Tongue (tissue), 2 donors: Measurements from ENCODE around the gene EVX2. TPM values are rescaled to one million over a fixed set of nuclear protein-coding genes. Genes with fewer than 3 reads are reported as not detected.

Source experiments
- DNase-seq: peaks from one replicate; pipeline ENCODE4 v3.0.0-alpha.2; 2015
- total RNA-seq: library from RNA; depleted of rRNA; stranded (reverse); fragments of >200 nt; gene quantifications from one replicate; pipeline ENCODE4 v1.2.3, GENCODE V29; 2014

EVX2 gene
- total RNA-seq, 1 donor from 2014 or later = not detected

- DNase-seq = no peak
Observed at GRCh38 chr2:176082824-176083751, 674 bp downstream of the EVX2 start.

GRCh38 chr2:176082525-176082823 lies 1.3 kb downstream of the EVX2 start:
- DNase-seq = no peak

GRCh38 chr2:176081837-176082524 lies 1.8 kb downstream of the EVX2 start:
- no peak for DNase-seq

GRCh38 chr2:176081376-176081836 lies 2.4 kb downstream of the EVX2 start:
- no peak for DNase-seq

GRCh38 chr2:176080540-176081375 lies 3.0 kb downstream of the EVX2 start:
- DNase-seq = peak; percentile 37

- DNase-seq = peak; percentile 69
Observed at GRCh38 chr2:176079831-176080539, 3.8 kb downstream of the EVX2 start.

GRCh38 chr2:176079285-176079830 lies 4.4 kb downstream of the EVX2 start:
- DNase-seq = no peak

GRCh38 chr2:176078541-176079284 lies 5.0 kb downstream of the EVX2 start:
- peak; percentile 30 for DNase-seq

GRCh38 chr2:176076796-176077195 lies 7.0 kb downstream of the EVX2 start:
- no peak for DNase-seq

GRCh38 chr2:176076063-176076462 lies 7.7 kb downstream of the EVX2 start:
- DNase-seq = peak; percentile 14

GRCh38 chr2:176075481-176075880 lies 8.3 kb downstream of the EVX2 start:
- peak; percentile 64 for DNase-seq

GRCh38 chr2:176074919-176075425 lies 8.8 kb downstream of the EVX2 start:
- no peak for DNase-seq

- no peak for DNase-seq
Observed at GRCh38 chr2:176072951-176073904, 10.5 kb downstream of the EVX2 start.

- DNase-seq = no peak
Observed at GRCh38 chr2:176072292-176072669, 11.5 kb downstream of the EVX2 start.

- DNase-seq = no peak
Observed at GRCh38 chr2:176071330-176072291, 12.2 kb downstream of the EVX2 start.

- DNase-seq = peak; percentile 23
Observed at GRCh38 chr2:176068419-176068832, 15.3 kb downstream of the EVX2 start.

- peak; percentile 29 for DNase-seq
Observed at GRCh38 chr2:176067589-176068418, 16.0 kb downstream of the EVX2 start.
